Measurements from ENCODE around the gene BOLA3.

The BOLA3 gene

DNA sequence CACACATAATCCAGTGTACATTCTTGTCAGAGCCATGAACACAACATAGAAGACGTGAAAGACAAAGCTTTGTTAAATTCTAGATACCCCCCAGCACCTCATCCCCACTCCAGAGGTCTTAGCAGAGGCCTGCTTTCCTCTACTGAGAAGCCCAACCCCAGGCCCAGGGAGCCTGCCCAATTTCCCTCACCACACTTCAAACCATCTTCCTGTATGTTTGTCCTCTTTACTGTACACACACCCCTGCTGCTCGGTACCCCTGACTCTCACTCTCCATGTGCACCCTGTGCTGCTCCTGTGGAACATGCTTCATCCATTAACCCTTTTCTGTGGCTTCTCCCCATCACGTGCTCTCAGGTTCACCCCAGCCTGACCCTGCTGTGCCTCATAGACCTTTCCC is 37.2 kb downstream of the BOLA3 start:
- TF ChIP-seq TAF1 (IDR thresholded peaks at IDR 0.05; ENCODE audit: low read depth, low read length), result no peak
- peak; percentile 29 for TF ChIP-seq POLR2A (IDR thresholded peaks at IDR 0.05; ENCODE audit: low read depth, low read length)
- FAIRE-seq (no peak), DNase-seq (ENCODE audit: insufficient read length, low spot score) (no peak)

DNA sequence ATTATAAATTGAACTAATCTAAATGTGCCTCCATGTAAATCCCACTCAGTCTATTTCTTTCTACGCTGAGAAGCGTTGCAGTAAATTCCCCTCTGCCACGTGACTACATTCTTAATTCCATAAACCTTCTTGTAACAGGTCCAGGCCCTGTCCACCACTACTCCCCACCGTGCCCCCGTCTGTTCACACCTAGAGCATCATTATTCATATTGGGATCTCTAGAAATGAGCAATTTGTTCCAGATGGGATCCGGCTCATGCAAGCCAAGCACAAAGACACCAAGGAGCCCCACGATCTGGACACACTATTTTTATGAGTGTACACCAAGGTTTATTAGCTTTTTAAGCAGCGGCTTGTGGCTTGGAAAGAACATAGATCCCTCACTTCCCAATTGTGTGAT is 38.2 kb downstream of the BOLA3 start:
- TF ChIP-seq POU2F2 (IDR thresholded peaks at IDR 0.05; ENCODE audit: low read depth, low read length) (no peak), SPI1 (IDR thresholded peaks at IDR 0.05; ENCODE audit: low read depth, low read length) (no peak), POLR2AphosphoS5 (IDR thresholded peaks at IDR 0.05; ENCODE audit: low read depth, low read length) (no peak; the same call in 1 of the 2 replicates)
- FAIRE-seq, result no peak
- DNase-seq (ENCODE audit: insufficient read length, low spot score), result no peak

DNA sequence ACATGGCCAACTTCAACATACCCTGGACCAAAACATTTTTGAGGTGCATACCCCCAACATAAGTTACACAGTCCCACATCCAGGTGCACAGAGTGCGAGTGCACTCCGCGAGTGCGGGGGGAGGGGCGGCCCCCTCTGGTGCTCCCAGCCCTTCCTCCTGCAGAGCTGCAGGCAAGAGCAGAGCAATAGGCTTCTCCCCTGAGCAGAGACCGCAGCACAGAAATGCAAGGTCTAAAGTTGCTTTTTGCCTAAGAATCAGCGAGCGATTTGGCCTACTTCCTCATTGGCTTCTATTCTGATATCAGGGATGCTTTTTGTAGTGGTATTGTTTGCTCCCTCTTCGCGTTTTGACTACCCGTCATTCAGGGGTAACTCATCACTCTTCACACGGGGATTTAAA is 40.6 kb downstream of the BOLA3 start:
- no peak for FAIRE-seq
- TF ChIP-seq SPI1 (IDR thresholded peaks at IDR 0.05; ENCODE audit: low read depth, low read length), result no peak
- 0 out of 2 replicates have a peak, but pooled peaks have one; percentile 14 for TF ChIP-seq POU2F2 (IDR thresholded peaks at IDR 0.05; ENCODE audit: low read depth, low read length)
- no peak; the same call in 1 of the 2 replicates for TF ChIP-seq POLR2A (IDR thresholded peaks at IDR 0.05; ENCODE audit: low read depth, low read length)
- TF ChIP-seq TAF1 (IDR thresholded peaks at IDR 0.05; ENCODE audit: low read depth, low read length), result no peak
- peak; percentile 59; the same call in 1 of the 2 replicates for TF ChIP-seq POLR2AphosphoS5 (IDR thresholded peaks at IDR 0.05; ENCODE audit: low read depth, low read length)
- DNase-seq (ENCODE audit: insufficient read length, low spot score), result no peak

DNA sequence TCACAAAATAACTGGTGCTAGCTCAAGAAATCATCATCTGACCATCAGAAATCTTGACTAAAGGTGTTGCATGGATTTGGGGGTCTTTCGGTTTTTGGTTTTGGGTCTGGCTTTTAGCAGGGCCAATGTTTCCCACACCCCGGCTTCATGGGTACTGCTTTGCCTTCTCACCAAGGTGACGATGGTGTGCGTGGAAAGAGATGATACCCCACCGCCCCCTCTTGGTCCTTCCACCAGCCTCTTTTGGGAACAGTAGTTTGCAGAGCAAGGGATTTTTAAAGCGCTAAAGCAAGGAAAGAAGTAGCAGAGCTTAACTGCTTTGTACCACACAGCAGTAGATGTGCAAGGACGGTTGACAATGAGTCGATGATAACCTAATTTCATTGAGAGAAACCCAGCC is 42.3 kb downstream of the BOLA3 start:
- TF ChIP-seq POU2F2 (IDR thresholded peaks at IDR 0.05; ENCODE audit: low read depth, low read length) (no peak), SPI1 (IDR thresholded peaks at IDR 0.05; ENCODE audit: low read depth, low read length) (no peak), TAF1 (IDR thresholded peaks at IDR 0.05; ENCODE audit: low read depth, low read length) (no peak), PAX5 (IDR thresholded peaks at IDR 0.05; ENCODE audit: insufficient read depth, low read length, severe bottlenecking) (no peak), POLR2AphosphoS5 (IDR thresholded peaks at IDR 0.05; ENCODE audit: low read depth, low read length) (no peak), POLR2A (IDR thresholded peaks at IDR 0.05; ENCODE audit: low read depth, low read length) (no peak)
- no peak for DNase-seq (ENCODE audit: insufficient read length, low spot score)
- FAIRE-seq, result no peak

DNA sequence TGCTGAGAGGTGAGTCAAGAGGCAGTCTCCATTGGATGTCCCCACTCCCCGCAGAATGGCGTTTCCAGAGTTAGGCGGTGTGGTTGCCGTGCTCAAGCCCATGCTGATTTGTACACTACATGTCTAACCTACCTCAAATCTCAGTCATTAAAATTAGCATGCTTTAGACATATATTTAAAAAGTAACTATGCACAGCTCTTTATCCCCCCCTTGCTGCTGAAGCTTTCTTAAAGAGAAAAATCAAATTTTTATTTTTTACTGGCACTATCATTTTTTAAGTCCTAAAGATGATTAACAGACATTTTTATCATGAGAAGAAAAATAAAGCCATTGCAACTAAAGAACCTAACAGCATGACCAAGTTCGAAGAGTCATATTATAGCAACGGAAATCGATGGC is 42.9 kb downstream of the BOLA3 start:
- FAIRE-seq (no peak), DNase-seq (ENCODE audit: insufficient read length, low spot score) (no peak)
- TF ChIP-seq POLR2A (IDR thresholded peaks at IDR 0.05; ENCODE audit: low read depth, low read length), result no peak
- TF ChIP-seq PAX5 (IDR thresholded peaks at IDR 0.05; ENCODE audit: insufficient read depth, low read length, severe bottlenecking), result no peak
- TF ChIP-seq TAF1 (IDR thresholded peaks at IDR 0.05; ENCODE audit: low read depth, low read length), result no peak
- no peak for TF ChIP-seq POLR2AphosphoS5 (IDR thresholded peaks at IDR 0.05; ENCODE audit: low read depth, low read length)
- no peak for TF ChIP-seq POU2F2 (IDR thresholded peaks at IDR 0.05; ENCODE audit: low read depth, low read length)
- no peak for TF ChIP-seq SPI1 (IDR thresholded peaks at IDR 0.05; ENCODE audit: low read depth, low read length)

DNA sequence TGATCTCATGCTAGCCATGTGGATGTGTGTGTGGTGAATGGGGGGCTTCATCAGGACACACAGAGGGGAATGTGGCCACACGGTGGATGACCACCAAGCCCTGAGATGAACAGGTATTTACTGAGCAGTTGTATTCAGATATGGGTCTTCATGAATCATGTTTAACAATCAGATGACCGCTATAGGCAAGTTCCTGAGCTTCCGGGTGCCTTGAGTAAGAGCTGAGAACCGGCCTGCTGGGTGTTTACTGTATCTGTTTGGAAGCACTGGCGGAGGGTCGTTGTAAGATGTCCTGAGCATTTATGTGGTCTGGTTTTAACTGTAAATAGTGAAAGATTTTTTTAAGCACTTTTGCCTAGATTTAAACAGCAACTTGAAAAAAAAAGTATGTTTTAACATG is 43.9 kb downstream of the BOLA3 start:
- DNase-seq (ENCODE audit: insufficient read length, low spot score) (no peak), FAIRE-seq (no peak)
- TF ChIP-seq TAF1 (IDR thresholded peaks at IDR 0.05; ENCODE audit: low read depth, low read length) (no peak), PAX5 (IDR thresholded peaks at IDR 0.05; ENCODE audit: insufficient read depth, low read length, severe bottlenecking) (no peak), POU2F2 (IDR thresholded peaks at IDR 0.05; ENCODE audit: low read depth, low read length) (no peak), SPI1 (IDR thresholded peaks at IDR 0.05; ENCODE audit: low read depth, low read length) (no peak), POLR2AphosphoS5 (IDR thresholded peaks at IDR 0.05; ENCODE audit: low read depth, low read length) (no peak), POLR2A (IDR thresholded peaks at IDR 0.05; ENCODE audit: low read depth, low read length) (no peak)

DNA sequence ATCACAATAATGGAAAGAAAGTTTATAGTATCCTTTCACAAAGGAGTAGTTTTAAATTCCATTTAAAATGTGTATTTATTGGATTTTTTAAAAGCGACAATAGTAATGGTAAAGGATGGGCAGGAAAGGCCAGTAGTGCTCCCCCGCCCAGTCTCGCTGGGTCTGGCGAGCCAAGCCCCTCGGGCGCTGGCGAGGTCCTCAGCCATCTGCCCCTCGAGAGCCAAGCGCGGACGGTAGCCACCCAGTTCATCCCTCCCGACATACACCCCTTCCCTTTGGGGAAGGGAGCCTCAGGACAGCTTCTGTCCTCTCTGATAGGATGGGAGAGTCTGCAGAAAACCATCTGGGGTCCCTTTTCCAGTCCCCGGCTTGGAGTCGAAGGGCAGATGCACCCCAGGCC is 45.2 kb downstream of the BOLA3 start:
- no peak for TF ChIP-seq SPI1 (IDR thresholded peaks at IDR 0.05; ENCODE audit: low read depth, low read length)
- TF ChIP-seq POU2F2 (IDR thresholded peaks at IDR 0.05; ENCODE audit: low read depth, low read length), result no peak
- no peak for TF ChIP-seq POLR2A (IDR thresholded peaks at IDR 0.05; ENCODE audit: low read depth, low read length)
- TF ChIP-seq TAF1 (IDR thresholded peaks at IDR 0.05; ENCODE audit: low read depth, low read length), result no peak
- no peak for TF ChIP-seq PAX5 (IDR thresholded peaks at IDR 0.05; ENCODE audit: insufficient read depth, low read length, severe bottlenecking)
- TF ChIP-seq POLR2AphosphoS5 (IDR thresholded peaks at IDR 0.05; ENCODE audit: low read depth, low read length), result no peak
- no peak for FAIRE-seq
- DNase-seq (ENCODE audit: insufficient read length, low spot score), result no peak

DNA sequence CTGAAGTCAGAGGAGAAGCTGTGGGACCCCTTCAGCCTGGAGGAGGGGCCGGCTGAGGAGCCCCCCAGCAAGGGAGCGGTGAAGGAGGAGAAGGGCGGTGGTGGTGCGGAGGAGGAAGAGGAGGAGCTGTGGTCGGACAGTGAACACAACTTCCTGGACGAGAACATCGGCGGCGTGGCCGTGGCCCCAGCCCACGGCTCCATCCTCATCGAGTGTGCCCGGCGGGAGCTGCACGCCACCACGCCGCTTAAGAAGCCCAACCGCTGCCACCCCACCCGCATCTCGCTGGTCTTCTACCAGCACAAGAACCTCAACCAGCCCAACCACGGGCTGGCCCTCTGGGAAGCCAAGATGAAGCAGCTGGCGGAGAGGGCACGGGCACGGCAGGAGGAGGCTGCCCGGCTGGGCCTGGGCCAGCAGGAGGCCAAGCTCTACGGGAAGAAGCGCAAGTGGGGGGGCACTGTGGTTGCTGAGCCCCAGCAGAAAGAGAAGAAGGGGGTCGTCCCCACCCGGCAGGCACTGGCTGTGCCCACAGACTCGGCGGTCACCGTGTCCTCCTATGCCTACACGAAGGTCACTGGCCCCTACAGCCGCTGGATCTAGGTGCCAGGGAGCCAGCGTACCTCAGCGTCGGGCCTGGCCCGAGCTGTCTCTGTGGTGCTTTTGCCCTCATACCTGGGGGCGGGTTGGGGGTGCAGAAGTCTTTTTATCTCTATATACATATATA is 46.0 kb downstream of the BOLA3 start:
- no peak for FAIRE-seq
- DNase-seq (ENCODE audit: insufficient read length, low spot score), result no peak
- TF ChIP-seq TAF1 (IDR thresholded peaks at IDR 0.05; ENCODE audit: low read depth, low read length) (no peak), POLR2AphosphoS5 (IDR thresholded peaks at IDR 0.05; ENCODE audit: low read depth, low read length) (no peak), SPI1 (IDR thresholded peaks at IDR 0.05; ENCODE audit: low read depth, low read length) (no peak), POLR2A (IDR thresholded peaks at IDR 0.05; ENCODE audit: low read depth, low read length) (no peak), POU2F2 (IDR thresholded peaks at IDR 0.05; ENCODE audit: low read depth, low read length) (no peak), PAX5 (IDR thresholded peaks at IDR 0.05; ENCODE audit: insufficient read depth, low read length, severe bottlenecking) (no peak)

DNA sequence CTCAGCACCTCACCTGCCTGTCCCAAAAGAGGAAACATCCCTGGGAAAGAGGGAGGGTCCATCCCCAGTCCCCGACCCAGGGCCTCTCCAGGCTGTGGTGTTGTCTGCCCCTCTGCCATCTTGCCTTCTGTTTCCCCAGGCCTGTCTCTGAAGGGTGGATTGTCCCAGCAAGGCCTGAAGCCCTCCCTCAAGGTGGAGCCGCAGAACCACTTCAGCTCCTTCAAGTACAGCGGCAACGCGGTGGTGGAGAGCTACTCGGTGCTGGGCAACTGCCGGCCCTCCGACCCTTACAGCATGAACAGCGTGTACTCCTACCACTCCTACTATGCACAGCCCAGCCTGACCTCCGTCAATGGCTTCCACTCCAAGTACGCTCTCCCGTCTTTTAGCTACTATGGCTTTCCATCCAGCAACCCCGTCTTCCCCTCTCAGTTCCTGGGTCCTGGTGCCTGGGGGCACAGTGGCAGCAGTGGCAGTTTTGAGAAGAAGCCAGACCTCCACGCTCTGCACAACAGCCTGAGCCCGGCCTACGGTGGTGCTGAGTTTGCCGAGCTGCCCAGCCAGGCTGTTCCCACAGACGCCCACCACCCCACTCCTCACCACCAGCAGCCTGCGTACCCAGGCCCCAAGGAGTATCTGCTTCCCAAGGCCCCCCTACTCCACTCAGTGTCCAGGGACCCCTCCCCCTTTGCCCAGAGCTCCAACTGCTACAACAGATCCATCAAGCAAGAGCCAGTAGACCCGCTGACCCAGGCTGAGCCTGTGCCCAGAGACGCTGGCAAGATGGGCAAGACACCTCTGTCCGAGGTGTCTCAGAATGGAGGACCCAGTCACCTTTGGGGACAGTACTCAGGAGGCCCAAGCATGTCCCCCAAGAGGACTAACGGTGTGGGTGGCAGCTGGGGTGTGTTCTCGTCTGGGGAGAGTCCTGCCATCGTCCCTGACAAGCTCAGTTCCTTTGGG is 47.2 kb downstream of the BOLA3 start:
- no peak for DNase-seq (ENCODE audit: insufficient read length, low spot score)
- no peak for FAIRE-seq
- TF ChIP-seq TAF1 (IDR thresholded peaks at IDR 0.05; ENCODE audit: low read depth, low read length) (no peak), POLR2A (IDR thresholded peaks at IDR 0.05; ENCODE audit: low read depth, low read length) (no peak), PAX5 (IDR thresholded peaks at IDR 0.05; ENCODE audit: insufficient read depth, low read length, severe bottlenecking) (no peak), SPI1 (IDR thresholded peaks at IDR 0.05; ENCODE audit: low read depth, low read length) (no peak), POU2F2 (IDR thresholded peaks at IDR 0.05; ENCODE audit: low read depth, low read length) (no peak), POLR2AphosphoS5 (IDR thresholded peaks at IDR 0.05; ENCODE audit: low read depth, low read length) (no peak)
